HG03469 (cell line): ENCODE data around the gene KCNJ10.
"Not testable (repeated sequence)": the region's sequence is repeated elsewhere in the genome, so short reads cannot be mapped to it uniquely, and the experiment has no call there.

ENCODE experiments used
- ATAC-seq: cut with Tn5 transposase; IDR thresholded peaks from one replicate; pipeline ENCODE4 v1.9.1; 2021; ENCODE audit warnings: mild to moderate bottlenecking, moderate library complexity, moderate number of reproducible peaks; ENCODE audit not compliant: unreplicated experiment

KCNJ10 gene

DNA sequence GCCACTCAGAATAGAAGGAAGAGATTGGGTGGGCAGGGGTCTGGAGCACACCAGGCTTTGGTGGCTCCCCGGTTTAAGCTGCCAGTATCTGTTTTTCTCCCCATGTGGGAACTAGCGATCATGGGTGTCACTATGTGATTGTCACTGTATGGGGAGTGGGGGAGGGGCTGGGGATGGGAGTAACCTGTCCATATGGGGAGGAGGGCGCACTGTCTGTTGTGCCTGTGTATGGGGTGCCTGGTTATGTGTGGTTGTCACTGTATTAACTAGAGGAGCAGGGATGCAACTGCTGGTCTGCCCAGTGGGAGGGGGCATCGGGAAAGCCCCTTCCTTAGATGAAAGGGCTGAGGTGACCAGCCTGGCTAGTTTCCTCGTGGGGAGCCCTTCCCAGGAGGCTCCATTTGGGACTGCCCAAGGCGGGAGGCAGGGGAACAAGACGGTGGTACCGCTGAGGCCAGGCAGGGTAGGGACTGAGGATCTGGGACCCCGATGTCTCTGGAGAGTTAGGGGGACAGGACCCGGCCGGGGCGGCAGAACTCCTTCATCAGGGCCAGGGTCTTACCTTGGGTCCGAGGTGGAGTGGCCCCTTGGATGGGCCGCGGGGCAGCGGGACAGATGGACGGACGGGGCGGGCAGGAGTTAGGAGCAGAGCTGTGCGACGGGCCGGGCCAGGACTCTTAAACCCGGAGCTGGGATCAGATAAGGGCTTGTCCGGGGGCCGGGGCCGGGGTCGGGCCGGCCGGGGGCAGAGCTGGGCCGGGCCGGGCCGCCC lies at the start of gene KCNJ10:
Gene KCNJ10 (minus strand): TSS at position 701 of the 772 bp plus-strand sequence. CDS start 27,628 bp downstream, outside the sequence.
- ATAC-seq: no peak

DNA sequence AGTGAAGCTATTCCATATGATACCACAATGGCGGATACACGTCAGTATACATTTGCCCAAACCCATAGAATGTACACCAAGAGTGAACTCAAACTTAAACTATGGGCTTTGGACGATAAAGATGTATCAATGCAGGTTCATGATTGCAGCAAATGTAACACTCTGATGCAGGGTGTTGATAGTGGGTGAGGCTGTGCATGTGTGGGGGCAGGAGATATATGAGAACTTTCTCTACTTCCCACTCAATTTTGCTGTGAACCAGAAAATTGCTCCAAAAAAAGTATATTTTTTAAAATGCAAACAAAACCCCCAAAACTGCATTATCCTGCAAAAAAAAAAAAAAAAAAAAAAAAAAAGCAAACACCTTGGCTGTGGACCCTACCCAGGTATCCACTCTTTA lies 49.0 kb upstream of the KCNJ10 start:
- no peak for ATAC-seq

DNA sequence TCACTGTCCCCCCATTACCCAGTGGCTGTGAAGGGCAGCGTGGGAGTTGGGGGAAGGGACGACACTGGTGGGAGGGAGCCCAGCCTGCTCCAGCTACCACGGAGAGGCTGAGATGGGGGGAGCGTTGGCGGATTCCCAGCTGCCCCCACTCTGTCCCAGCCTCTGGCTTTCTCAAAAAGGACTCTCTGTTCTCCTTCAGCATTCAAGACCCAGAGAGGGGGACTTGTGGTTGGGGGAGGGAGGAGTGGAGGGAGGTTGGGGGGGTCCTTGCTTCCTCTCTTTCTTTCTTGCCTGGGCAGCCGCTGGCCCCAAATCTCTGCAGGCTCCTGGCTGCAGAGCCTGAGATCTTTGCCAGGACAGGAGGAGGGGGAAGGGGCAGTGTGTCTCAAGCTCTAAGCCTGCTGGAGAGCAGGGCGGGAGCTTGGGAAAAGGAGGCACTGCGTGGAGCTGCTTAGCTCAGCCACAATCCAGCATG lies 47.8 kb upstream of the KCNJ10 start:
- ATAC-seq: no peak

DNA sequence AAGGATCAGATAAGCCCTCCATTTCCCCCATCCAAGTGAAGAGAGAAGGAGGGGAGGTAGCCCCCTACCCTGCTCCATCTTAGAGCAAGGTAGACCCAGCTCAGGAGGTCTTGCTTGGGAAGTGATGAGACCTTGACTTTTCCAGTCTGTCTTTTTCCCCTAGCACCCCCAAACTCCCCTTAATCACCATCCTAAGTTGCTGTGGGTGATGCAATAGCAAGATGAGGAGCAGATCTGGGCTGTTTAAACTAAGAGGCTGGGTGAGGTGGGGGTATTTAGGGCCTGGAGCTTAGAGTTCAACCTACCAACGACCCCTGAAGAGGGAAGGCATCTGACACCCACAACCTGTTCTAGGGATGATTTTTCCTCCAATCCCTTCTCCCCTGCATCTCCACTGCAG lies 47.3 kb upstream of the KCNJ10 start:
- ATAC-seq: no peak

DNA sequence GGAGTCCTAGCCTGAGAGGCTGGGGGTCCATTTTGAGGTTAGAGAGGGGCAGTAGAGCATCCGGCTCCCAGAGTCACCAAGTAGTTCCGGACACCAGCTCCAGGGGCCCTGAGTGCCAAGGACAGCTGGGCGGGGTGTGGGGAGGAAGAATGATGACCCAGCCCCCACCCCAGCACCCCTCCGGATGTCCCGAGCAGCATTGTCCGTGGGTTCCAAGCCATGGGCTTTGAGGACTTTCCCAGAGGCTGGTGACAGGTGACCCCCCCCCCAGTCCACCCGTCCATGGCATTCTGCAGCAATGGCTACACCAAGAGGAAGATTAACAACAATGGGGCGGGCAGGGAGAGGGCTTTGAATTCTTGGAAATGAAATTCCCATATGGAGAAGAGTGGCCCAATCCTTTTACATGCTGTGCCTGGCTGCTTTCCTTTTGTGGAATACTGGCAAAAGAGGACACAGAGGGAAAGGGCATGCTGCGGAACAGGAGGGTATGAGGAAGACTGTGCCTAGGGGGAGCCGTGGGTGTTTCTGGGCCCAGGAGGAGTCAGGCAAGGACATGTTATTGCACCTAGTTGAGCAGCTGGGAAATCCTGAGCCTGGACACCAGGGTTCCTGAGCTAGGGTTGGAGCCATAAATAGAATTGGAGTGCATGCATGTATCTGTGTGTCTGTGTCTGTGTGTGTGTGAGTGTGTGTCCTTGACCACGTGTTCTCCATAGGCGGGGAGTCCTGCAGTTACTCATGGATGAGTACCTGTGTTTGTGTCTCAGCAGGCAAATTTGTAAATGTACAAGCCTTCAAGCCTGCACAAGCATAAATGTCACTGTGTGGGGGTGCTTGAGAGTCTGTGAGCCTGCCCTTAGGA lies 46.6 kb upstream of the KCNJ10 start:
- no peak for ATAC-seq

DNA sequence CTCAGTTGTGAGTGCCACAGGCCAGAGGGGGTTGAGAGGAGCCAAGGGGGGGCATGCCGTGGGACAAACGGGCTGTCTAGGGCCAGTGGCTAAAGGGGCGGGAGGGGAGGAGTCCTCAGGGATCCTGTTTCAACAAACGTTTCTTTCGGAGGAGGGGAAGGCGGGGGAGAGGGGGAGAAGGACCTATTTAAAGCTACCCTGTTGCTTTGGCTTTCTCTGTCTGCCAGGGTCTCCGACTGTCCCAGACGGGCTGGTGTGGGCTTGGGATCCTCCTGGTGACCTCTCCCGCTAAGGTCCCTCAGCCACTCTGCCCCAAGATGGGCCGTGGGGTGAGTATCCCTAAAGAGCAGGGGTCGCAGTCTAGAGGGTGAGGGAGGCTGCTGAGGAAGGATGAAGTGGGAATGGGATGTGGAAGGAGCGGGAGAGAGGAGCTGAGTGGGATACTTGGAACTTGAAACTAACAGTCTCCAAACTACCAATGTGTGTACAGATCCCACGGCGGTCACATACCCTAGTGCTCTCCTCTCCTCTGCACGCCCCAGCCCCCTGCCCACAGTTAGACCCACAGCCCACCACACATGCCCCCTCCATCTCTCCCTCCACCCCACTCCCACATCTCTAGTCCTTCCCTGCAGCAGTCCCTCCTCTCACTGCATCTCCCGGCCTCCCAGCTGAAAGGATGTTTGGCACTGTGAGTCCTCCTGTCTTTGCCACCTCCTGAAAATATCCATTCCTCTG lies 45.8 kb upstream of the KCNJ10 start, which contains the start of gene ATP1A2:
Gene ATP1A2 (plus strand): TSS at position 215 of the 738 bp plus-strand sequence. CDS start 103 bp downstream, at position 318.
- ATAC-seq: no peak

DNA sequence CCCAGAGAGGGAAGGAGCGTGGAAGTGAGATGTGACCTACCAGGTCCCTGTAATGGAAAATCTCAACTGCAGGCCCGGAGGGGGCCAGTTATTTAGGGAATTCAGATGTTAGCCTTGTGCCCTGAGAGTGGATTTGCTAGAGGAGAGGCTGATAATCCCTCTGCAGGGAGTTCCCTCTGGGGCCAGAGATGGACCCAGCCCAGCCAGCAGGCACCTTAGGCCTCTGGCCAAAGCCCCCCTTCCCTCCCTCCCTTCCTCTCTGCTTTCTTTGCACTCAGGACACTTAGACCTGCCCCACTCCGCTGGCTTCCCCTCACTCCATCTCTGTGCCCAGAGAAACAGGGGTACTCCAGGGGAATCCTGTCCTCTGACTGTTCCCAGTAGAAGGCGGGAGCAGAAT lies 44.1 kb upstream of the KCNJ10 start:
- ATAC-seq: no peak

DNA sequence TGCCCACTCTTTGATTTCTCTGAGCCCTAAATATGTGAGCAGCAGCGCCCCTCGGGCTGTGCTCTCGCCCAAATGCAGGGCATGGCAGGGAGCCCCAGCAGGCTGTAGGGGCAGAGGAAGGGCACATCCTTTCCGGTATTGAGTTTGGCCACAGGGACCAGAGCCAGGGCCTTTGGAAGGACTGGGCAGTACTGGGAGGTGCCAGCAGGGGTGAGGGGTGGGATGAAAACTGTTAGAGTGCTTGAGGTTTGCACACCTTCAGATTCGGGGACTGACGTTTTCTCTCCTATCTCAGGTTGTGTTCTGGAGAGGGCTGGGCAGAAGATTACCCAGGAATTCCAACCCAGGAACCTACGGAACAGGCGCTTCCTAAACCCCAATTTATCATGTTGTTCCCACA lies 43.4 kb upstream of the KCNJ10 start:
- ATAC-seq: no peak

DNA sequence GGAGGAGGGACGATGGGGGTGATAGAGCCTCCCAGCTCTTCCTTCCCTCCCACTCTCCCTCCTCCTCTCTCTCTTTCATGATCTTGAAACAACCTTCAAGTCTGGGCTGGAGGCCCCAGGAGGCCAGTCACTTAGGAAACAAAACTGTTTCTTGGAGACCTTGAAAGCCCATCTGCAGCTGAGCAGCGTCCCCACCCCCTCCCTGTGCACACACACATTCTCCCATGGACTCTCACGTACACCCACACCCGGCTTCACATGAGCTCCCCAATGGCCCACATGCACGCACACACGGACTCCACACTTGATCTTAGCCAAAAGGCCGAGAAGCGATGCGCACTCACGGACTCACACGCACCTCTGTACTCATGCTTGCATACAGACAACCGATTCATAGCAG lies 42.4 kb upstream of the KCNJ10 start:
- ATAC-seq: no peak

DNA sequence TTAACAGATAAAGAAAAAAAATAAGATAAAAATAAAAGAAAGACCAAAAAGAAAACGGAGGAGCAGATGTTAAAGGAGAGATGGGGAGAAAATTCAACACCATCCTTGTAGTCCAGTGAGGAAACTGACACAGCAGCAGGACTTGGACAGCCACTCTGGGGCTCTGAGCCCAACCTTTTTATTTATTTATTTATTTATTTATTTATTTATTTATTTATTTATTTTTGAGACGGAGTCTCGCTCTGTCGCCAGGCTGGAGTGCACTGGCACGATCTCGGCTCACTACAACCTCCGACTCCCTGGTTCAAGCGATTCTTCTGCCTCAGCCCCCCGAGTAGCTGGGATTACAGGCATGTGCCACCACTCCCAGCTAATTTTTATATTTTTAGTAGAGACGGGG lies 41.5 kb upstream of the KCNJ10 start:
- not testable (repeated sequence) for ATAC-seq

DNA sequence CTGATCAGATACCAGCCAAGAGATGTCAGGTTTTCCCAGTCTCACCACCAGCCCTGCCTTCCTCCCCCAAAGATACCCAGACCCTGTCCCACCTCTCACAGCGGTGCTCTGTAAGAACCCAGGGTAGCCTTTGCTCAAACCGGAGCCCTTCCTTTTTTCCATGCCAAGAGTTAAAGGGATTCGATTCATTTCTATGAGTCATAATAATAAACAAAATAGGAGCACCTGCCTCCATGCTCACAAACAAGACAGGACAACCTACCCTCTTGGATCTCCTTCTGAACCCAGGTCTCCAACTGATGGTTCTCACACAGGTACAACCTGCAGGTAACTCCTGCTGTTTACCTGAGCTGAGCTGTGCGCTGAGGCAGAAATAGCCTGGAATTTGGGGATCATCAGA lies 39.7 kb upstream of the KCNJ10 start:
- ATAC-seq: no peak

DNA sequence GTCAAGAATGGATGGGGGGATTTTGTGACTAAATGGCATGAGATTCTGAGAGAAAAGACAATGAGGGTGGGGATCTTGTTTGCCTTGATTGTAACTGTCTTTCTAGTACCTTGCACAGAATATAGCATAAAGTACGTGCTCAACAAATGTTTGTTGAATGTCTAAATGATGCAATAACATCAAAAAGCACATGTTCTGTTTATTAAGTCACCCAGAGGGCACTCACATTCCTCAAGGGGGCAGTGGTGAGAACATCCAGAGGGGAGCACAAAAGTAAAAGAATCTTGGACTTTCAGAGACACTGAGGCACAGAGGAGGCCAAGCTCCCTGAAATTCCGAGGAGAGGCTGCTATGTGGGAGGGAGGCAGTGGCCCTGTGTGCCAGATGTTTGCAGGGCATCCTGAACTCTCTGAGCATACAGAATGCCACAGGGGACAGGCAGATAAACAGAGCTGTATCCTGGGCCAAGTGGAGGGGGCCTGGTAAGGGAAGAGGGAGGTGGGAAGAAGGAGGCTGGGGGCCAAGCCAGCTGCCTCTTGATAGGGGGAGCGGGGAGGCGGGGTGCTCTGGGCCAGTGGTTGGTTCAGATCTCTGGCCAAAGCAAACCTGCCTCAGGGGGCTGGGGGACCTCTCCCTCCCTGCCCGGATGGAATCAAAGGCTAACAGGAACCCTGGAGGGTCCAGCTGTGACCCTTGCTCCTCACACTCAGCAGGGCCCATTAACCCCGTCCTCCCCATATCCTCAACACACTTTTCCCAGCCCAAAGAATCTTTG lies 39.1 kb upstream of the KCNJ10 start:
- no peak for ATAC-seq

DNA sequence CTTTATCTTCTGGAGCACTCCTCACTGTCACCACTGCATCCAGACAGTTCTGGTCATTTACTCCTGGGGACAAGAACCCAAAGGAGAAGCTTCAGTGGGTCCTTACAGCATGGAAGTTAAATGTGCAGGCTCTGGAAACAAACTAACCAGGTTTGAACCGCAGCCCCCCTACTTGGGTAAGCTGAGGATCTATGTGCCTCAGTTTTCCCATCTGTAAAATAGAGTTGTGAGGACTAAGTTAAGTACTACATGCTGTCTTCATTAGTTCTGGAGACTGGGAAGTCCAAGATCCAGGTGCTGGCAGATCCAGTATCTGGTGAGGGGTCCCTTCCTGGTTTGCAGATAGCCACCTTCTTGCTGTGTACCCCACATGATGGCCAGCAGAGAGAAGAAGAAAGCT lies 37.6 kb upstream of the KCNJ10 start:
- no peak for ATAC-seq

DNA sequence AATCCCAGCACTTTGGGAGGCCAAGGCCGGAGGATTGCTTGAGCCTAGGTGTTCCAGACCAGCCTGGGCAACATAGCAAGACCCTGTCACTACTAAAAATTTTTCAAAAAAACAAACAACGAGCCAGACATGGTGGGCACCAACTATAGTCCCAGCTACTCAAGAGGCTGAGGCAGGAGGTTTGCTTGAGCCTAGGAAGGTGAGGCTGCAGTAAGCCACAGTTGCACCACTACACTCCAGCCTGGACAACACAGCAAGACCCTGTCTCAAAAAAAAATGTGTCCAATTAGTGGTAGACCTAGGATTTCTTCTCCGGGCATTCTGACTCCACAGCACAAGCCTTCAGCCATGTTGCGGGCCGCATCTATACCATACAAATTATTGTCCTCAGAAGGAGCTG lies 35.2 kb upstream of the KCNJ10 start:
- no peak for ATAC-seq

DNA sequence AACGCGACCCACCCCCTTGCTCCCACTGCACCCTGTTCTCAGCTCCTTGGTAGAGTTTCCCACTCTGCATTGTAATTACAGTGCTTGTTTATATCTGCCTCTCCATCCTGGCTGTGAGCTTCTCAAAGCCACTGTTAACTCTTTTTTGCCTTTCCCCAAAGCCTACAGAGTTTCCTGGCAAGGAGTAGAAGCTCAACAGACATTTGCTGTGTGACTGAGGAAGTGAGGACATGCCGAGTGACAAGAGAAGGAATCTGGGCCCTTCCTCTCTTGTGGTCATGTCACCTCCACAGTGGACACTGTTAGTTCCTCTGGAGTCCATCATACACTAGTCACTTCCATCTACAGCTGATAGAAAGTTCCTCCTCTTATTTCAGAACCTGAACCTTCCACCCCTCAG lies 34.5 kb upstream of the KCNJ10 start:
- ATAC-seq: no peak

DNA sequence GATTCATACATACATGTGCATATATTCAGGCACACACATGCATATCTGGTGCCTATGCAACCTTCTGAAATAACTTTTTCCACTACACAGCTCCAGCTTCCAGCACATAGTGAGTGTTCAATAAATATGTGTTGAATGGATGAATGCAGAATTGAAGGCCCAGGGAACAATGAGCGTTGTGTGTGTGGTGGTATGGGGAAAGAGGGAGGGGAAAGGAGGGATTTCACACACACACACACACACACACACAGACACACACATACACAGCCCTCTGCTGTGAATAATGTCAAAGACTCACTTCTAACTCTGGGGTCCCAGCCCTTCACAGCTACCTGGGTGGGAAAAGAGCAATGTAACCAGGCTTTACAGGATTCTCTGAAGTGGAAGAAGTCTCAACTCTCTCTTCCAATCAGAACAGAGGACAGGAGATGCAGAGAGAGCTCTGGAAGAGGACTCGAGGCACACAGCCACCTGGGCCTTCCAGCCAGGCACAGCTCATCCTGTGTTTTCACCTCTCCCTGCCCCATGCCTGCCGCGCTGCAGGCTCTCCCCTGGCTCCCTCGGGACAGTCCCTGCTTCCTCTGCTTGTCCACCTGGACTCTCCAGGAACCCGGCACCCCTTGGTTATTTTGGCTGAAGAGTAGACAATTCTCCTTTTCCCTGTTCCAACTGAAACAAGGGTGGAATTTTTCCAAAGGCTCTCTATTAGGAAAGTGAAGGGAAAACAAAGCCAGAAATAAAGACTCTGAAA lies 33.9 kb upstream of the KCNJ10 start:
- no peak for ATAC-seq

DNA sequence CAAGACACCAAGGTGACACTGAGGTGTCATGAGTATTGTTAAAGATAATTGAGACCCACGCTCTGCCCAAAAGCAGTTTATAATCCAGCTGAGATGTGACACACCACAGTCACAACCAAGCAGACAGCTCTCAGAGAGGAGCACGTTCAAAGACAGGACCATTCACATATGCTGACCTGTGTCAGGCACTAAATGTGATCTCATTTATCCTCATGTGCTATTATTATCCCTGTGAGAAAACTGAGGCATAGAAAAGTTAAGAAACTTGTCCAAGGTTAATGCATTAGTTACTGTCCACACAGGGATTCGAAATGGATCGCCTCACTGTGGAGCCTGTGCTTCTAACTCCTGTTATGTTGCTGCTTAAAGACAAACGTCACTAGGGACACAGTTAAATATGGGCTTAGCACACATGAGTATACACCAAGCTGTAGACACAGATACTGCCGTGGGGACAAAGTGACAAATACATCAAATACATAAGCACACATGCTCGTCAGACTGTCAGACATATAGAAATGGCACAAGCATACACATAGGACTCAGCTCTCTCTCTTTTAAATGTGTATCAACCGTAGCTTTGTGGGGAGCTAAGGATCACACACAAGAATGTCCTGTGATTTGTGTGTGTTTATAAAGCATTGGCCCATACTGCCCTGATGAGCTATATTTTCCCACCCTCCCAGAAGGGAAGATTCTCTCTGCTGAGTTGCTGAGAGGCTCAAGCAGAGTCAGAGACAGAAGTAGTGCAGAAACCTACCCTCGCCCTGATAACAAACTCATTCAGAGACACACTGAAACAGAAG lies 32.0 kb upstream of the KCNJ10 start:
- no peak for ATAC-seq

DNA sequence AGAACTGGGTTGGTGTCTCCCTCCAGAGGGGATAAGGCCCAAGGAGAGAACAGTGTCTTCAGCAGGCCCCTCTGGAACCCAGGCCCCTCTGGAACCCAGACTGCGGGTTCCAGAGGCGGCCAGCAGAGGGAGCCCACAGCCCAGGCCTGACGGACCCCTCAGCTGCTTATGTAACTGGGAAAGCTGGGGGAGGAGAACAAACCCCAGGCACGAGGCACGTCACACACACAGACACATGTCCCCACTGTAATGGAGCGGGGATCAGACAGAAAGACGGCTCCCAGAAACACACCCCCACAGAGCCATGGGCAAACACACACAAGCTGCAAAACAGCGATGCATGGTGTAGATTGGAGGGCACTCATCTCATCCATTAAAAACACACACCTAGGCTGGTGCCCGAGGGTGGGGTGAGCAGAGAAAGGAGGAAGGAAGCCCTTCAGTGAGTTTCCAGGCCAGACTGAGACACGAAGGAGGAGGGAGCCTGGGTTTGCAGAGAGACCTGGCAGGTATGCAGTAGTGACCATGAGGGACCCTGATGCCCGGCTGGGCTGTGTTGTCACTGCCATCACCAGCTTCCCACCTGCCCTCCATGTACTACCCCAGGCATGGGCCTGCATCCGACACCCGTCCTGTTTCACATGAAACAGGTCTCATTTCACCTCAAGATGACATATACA lies 31.2 kb upstream of the KCNJ10 start:
- ATAC-seq: no peak
